Measurements from ENCODE around the gene C7. TPM values are rescaled to one million over a fixed set of nuclear protein-coding genes. Genes with fewer than 3 reads are reported as not detected.

The C7 gene
- total and polyA plus RNA-seq, 11 donors: 69.5 to 346 (median 89.2) TPM

- H3K4me1 ChIP-seq: peaks cover 0 to 12% (median 2%) of the 10 kb centered on the region in 12 donors
- H3K27me3 ChIP-seq: no peaks in the 10 kb centered on the region
- no peak overlapping the region for H3K4me3 ChIP-seq
- H3K36me3 ChIP-seq: no peaks in the 10 kb centered on the region
- 95 to 98% (median 97%) methylated on average over 5 of the region's 5 CpGs for WGBS, 4 donors
- DNase-seq: no peak
- H3K27ac ChIP-seq: no peak overlapping the region
- no peaks in the 10 kb centered on the region for H3K9me3 ChIP-seq
- no peak for ATAC-seq
- TF ChIP-seq POLR2A (IDR thresholded peaks at IDR 0.05) (no peak), CTCF (IDR thresholded peaks at IDR 0.05) (no peak)
- intact Hi-C loops (cut with DNase I): loop anchor here in 1 of 10 donors (10.0 kb wide), 1 partner anchor 199 kb away; no protein-coding TSS in a partner anchor
These were observed 86.7 kb downstream of the C7 start for GRCh38 chr5:40995801-40996586.

- Histone ChIP-seq H3K36me3 (no peaks in the 10 kb centered on the region), H3K4me3 (no peak overlapping the region), H3K27ac (no peak overlapping the region), H3K9me3 (no peaks in the 10 kb centered on the region), H3K27me3 (no peaks in the 10 kb centered on the region), H3K4me1 (no peaks in the 10 kb centered on the region)
- TF ChIP-seq POLR2A (IDR thresholded peaks at IDR 0.05) (no peak), CTCF (IDR thresholded peaks at IDR 0.05) (no peak)
- DNase-seq: no peak
- ATAC-seq: no peak
- intact Hi-C loops (cut with DNase I): loop anchor here in 1 of 10 donors (10.0 kb wide), 1 partner anchor 196 kb away; no protein-coding TSS in a partner anchor
- 85 to 95% (median 90%) methylated on average over 1 of the region's 1 CpG for WGBS, 4 donors
These were observed 89.8 kb downstream of the C7 start for GRCh38 chr5:40999142-40999541.

GRCh38 chr5:40999966-41000365, 90.7 kb downstream of the C7 start:
- no peaks in the 10 kb centered on the region for H3K36me3 ChIP-seq
- H3K27me3 ChIP-seq: no peaks in the 10 kb centered on the region
- H3K4me3 ChIP-seq: no peak overlapping the region
- H3K9me3 ChIP-seq: no peaks in the 10 kb centered on the region
- intact Hi-C loops (cut with DNase I): loop anchor here in 1 of 10 donors (10.0 kb wide), 1 partner anchor 195 kb away; no protein-coding TSS in a partner anchor
- DNase-seq: no peak
- TF ChIP-seq POLR2A (IDR thresholded peaks at IDR 0.05) (no peak), CTCF (IDR thresholded peaks at IDR 0.05) (no peak)
- no peak for ATAC-seq
- no peaks in the 10 kb centered on the region for H3K4me1 ChIP-seq
- H3K27ac ChIP-seq: no peak overlapping the region
- WGBS, 4 donors: 94 to 96% (median 95%) methylated on average over 4 of the region's 4 CpGs

GRCh38 chr5:41003670-41004376, 94.5 kb downstream of the C7 start:
- H3K27me3 ChIP-seq: no peaks in the 10 kb centered on the region
- H3K4me1 ChIP-seq: no peaks in the 10 kb centered on the region
- no peaks in the 10 kb centered on the region for H3K36me3 ChIP-seq
- TF ChIP-seq CTCF (IDR thresholded peaks at IDR 0.05) (no peak), POLR2A (IDR thresholded peaks at IDR 0.05) (no peak)
- no peaks in the 10 kb centered on the region for H3K9me3 ChIP-seq
- no peak overlapping the region for H3K27ac ChIP-seq
- intact Hi-C loops (cut with DNase I): no loop called here
- ATAC-seq: no peak
- no peak for DNase-seq
- 69 to 78% (median 77%) methylated on average over 3 of the region's 3 CpGs for WGBS, 4 donors
- no peak overlapping the region for H3K4me3 ChIP-seq
